Anterior cingulate cortex (tissue), 58 donors: ENCODE measurements around the gene PTPRU.
A peak's percentile ranks its signal among the peaks of the same experiment; 100 is the strongest.

ENCODE experiments used
- DNase-seq, 58 donors: peaks; one replicate each; lab custom pipeline; 2025; lab: John Stamatoyannopoulos, UW

The PTPRU gene

GRCh38 chr1:29326123-29326522, 89.8 kb downstream of the PTPRU start:
- DNase-seq, result no peak

DNA sequence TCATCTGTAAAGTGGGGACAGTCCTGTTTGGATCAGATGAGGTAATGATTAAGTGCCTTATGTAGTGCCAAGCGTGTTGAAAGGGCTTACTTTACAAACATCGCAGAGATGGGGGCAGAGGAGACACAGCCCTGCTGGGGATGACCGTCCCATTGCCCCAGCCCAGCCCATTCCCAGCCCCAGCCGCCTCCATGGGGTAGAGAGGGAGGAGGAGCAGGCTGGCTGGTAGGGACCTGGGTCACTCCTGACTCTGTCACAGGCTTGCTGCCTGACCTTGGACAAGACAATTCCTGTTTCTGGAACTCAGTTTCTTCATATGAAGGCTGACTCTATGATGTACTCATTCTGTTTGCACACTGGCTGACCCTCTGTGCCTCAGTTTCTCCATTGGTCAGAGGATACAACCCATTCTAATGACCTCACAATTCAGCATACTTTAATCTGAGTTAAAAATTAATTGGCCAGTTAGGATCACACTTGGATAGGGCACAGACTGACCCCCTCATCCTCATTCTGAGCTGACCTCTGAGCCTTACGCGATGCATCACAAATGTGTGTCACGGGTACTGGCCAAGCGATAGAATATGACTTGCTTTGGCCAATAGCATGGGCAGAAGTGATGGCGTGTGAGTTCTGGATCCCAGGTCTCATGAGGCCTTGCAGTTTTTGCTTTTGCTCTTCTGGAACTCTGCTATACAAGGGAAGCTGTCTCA, 91.1 kb downstream of the PTPRU start:
- no peak for DNase-seq

DNA sequence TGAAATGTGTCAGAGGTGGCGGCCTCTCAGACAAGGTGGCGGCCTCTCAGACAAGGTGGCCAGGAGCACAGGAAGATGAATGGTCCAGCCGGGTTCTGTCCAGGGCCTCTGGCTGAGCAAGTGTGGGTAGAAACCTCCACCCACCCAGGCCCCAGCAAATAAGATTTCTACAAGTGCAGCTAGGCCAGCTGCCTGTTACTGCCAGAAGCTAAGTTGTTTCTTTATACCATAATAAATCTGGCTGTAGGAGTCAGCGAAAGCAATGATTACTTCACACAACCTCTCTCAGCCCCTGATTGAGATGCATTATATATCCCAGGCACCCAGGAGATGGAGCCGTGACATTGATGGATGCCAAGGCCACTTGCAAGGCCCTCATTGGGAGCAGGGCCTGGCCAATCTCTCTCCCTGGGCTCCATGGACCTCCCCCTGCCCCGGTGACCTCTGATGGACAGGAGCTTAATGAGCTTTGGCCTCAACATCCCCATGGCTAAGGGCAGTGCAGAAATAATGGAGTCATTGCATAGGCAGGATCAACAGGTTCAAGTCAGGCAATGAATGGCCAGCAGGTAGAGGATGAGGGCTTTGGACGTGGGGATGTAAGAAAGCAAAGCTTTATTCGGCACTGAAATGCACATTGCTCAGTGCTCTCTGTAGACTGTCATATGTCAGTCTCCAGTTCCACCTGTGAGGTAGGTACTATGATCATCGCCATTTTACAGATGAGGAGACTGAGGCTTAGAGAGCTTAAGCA, 92.9 kb downstream of the PTPRU start:
- DNase-seq, result no peak

DNA sequence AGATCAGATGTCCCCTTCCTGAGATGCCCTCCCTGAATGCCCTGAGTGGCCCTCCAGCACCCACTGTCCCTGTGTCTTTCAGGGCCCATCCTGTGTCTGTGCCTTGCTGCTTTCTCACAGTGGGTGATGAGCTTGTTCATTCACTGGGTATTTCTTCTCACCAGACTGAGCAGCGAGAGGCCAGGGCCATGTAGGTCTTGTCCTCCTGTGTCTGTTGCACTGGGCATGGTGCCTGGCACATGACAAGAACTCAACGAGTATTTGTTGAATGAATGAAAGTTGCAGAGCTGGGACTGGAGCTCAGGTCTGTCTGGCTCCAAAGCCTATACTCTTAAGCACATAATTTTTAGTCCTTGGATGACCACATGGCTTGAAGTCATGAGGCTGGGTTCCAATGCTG, 93.8 kb downstream of the PTPRU start:
- no peak for DNase-seq

DNA sequence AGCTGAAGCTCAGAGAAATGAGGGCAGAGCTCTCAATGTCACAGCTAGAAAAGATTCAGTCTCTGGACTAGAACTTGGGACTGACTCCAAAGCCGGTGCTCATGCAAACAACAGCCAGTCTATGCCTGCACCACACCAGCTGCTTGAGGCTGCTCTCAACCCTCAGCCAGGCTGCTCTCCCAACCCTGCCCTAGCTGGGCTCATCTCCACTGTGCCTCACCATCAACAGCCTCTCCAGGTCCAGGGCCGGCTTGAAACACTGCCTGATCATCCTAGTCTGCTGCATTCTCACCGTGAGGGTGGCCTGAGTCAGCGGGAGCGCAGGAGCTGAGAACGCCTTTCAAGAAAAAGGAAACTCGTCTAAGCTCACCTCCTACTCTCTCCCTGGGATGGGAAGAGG, 94.5 kb downstream of the PTPRU start:
- DNase-seq, result peak in 8 of 58 donors; percentile 2 to 35 (median 18)

GRCh38 chr1:29331309-29331708, 95.0 kb downstream of the PTPRU start:
- no peak for DNase-seq

- DNase-seq, result peak in 1 of 58 donors; percentile 14
Observed at GRCh38 chr1:29331729-29332128, 95.4 kb downstream of the PTPRU start.

GRCh38 chr1:29332204-29332603, 95.9 kb downstream of the PTPRU start:
- no peak for DNase-seq

DNA sequence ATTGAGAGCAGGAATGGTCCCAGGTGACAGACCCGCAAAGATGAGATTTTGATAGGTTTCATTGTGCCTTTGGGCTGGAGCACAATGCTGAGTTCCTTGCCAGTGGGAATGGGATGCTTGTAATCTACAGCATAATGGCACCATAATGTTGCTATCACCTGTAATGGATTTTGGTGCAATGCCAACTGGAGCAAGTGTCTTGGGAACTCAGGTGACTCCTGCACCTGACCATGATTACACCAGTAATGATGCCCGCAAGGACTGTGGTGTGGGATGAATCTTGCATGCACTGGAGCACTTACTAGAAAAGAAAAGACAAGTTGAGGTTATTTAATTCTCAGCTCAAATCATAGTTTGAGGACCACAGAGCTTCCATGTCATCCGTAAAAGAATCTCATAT, 96.7 kb downstream of the PTPRU start:
- no peak for DNase-seq

DNA sequence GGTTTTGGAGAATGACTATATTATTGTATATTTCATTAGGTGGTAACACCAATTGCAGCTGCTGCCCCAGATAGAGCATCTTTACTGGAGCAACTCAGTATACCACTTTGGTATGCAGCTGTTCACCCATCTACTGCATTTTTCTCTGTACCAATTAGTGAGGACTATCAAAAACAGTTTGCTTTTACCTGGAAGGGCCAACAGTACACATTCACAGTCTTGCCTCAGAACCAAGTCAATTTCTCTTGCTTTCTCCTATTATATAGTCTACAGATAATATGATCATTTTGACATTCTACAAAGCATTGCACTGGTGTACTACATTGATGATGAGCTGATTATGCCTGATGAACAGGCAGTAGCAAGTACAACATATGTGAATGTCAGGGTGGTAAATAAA, 99.3 kb downstream of the PTPRU start:
- no peak for DNase-seq

GRCh38 chr1:29338908-29339575, 102.7 kb downstream of the PTPRU start:
- DNase-seq, result peak in 14 of 58 donors; percentile 7 to 47 (median 13)

- no peak for DNase-seq
Observed at GRCh38 chr1:29341936-29342335, 105.6 kb downstream of the PTPRU start.

DNA sequence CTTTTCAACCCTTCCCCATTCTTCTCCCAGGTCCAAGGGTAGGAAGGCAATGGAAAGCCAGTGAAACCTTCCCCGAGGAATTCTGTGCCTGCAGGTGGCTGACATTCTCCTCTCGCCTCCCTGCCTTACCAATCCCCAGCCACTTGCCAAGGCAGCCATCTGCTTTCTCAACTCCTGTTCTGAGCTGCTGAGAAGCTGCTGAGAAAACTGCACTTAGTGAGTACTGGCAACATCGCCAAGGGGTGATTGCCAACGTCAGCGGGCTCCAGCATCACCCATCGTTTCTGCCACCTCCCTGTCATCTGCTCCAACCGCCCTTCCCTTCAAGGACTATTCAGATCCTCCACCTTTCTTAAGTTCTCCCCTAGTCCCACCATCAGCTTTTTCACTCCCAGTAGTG, 106.0 kb downstream of the PTPRU start:
- peak in 33 of 58 donors; percentile 6 to 77 (median 38) for DNase-seq

DNA sequence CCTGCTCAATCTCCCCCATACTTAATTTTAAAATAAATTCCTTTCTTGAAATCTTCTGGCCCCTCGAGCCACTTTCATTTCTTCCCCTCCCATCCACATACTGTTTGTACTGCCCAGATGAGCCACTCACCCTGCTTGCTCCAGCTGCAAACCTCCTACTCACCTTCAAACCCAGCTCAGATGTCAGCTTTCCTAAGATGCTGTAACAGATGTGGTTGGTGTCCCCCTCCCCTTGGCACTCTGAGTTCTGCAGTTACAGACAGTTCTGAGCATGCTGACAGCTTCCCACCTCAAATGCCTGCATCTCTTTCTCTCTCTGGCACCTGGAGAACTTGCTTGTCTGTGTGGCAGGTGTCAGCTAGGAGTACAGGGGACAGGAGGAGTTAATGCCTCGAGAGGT, 106.7 kb downstream of the PTPRU start:
- DNase-seq, result no peak

- DNase-seq, result no peak
Observed at GRCh38 chr1:29343476-29343875, 107.2 kb downstream of the PTPRU start.

- DNase-seq, result no peak
Observed at GRCh38 chr1:29343908-29344307, 107.6 kb downstream of the PTPRU start.

- DNase-seq, result no peak
Observed at GRCh38 chr1:29344336-29344735, 108.0 kb downstream of the PTPRU start.

DNA sequence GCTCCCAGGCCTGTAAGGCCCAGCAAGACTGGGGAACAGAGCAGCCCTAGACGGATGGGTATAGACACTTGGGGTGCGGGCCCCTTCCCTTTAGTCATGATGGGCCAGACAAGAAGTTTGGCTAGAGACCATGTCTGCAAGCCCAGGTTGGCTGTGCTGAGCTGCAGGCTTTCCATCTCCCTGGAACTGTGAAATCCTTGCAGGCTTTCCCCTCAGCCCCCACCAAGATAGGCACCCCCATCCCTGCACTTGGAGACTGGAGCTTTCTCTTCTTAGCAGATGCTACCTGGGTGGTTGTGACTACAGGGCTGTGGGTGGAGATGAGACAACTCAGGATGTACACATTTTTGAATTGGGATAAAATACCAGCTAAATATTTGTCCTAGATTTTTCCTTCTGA, 110.3 kb downstream of the PTPRU start:
- peak in 24 of 58 donors; percentile 3 to 66 (median 22) for DNase-seq

DNA sequence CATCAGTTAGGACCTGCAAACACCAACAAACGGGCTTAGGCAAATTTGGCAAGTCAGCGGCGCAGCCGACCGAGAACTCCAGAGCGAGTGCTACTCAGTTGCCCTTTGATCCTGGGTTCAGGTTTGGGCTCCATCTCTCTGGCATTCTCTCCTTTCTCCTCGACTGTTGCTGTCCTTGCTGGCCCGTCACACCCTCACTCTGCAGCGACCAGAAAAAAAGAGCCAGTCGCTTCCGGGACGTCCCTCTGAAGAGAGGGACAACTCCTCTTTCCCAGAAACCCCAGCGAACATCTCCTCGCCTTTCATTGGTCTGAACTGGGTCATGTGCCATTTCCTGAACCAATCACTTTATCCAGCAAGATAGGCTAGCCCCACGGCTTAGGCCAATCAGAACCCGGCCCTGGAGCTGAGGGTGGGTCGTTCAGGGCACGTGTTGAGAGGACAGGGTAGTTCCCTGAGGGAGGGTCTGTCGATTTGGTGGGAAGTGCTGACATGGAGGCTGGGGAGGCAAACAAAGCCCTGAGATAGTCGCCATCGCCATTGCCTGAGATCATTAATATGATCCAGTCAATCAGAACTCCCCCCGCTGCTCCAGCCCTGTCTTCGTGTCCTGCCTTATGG, 113.7 kb downstream of the PTPRU start:
- no peak for DNase-seq

DNA sequence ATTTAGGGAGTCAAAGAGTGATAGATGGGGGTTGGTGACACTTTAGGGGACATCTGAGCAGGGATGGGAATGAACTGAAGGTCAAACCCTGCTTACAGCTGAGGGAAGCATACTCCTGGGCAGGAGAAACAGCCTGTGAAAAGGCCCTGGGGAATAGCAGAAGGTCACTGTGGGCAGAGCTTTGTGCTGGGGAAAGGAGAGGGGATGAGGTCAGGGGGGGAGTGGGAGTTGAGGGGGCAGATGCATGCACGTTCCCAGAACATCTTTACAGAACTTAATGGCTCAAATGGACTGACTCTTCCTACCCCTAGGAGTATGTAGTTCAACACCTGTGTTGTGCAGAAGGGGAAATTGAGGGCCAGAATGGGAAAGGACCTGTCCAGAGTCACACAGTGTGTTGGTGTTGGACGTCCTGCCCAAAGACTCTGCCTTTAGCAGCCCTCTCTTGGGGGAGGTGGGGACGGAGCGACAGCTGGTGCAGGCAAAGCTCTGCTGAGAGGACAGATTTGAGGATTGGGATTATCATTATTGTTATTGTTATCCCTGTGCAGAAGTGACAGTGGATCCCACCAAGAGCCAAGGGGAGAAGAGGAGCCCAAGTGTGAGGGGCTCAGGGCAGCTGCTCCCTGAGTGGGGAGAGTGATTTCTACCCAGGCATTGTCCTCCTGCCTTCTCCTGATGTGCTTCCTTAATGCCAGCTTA, 116.5 kb downstream of the PTPRU start:
- DNase-seq, result no peak
